ENCODE results near the gene ACER1.

DNA sequence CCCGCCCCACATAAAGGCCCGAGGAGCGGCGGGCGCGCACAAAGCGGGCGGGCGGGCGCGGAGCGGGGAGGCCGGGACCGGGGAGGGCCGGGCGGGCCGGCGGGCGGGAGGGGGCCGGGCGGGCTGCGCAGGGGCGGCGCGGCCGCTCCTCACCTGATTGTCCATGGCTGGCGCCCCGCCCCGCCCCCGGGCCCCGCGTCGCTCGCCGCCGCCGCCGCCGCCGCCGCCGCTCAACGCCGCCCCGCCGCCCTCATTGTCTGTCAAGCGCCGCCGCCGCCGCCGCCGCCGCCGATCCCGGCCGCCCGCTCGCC lies 53.8 kb downstream of the ACER1 start:
- TF ChIP-seq, protein P1, sequence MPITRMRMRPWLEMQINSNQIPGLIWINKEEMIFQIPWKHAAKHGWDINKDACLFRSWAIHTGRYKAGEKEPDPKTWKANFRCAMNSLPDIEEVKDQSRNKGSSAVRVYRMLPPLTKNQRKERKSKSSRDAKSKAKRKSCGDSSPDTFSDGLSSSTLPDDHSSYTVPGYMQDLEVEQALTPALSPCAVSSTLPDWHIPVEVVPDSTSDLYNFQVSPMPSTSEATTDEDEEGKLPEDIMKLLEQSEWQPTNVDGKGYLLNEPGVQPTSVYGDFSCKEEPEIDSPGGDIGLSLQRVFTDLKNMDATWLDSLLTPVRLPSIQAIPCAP (CRISPR knock-in tag; IDR thresholded peaks at IDR 0.05; ENCODE audit: low read depth) = no peak
- TF ChIP-seq NFRKB (IDR thresholded peaks at IDR 0.05) = no peak
